SKM-1 (cell line): ENCODE results near the gene TSPAN9.

Experiments used
- DNase-seq: peaks from one replicate; lab custom pipeline; 2025; ENCODE audit not compliant: unreplicated experiment; lab: John Stamatoyannopoulos, UW

TSPAN9 gene

GRCh38 chr12:3326850-3327780 lies 249.9 kb downstream of the TSPAN9 start:
- DNase-seq = no peak

GRCh38 chr12:3328081-3328480 lies 250.9 kb downstream of the TSPAN9 start:
- no peak for DNase-seq

- DNase-seq = no peak
Observed at GRCh38 chr12:3328571-3328970, 251.4 kb downstream of the TSPAN9 start.

GRCh38 chr12:3329361-3329760 lies 252.2 kb downstream of the TSPAN9 start:
- no peak for DNase-seq

- no peak for DNase-seq
Observed at GRCh38 chr12:3330976-3331510, 253.9 kb downstream of the TSPAN9 start.

DNA sequence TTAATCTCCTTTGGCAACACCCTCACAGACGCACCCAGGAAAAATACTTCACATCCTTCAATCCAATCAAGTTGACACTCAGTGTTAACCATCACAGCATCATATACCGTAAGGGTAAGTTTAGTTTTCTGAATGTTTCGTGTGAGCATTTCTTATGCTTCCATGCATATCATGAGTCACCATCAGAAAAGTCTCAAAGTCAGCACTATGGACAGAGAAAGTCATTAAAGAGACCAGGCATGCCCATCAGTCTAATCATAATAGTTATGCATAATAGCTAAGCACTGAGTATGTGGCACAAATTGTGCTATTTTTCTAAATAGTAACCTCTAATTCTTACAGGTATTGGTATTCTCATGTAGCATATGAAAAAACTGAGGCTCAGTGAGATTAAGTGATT lies 255.0 kb downstream of the TSPAN9 start:
- no peak for DNase-seq

DNA sequence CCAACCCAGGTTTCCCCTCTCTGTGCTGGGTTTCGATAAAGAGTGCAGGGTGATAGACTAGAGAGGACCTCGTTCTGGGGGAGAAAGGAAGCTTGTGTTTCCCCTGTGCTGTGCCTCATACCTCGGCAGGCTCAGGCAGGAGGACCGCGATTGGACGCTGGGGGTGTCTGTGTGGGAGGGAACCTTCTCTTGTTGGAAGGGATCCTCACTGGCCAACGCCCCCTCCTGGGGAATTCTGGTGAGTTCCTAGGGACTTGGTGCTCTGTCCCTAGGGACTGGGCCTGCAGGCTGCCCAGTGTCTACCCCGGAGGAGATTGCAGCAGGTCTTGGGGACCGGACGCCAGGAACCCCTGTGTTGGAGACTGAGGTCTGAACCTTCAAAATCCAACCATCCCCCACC lies 256.4 kb downstream of the TSPAN9 start:
- no peak for DNase-seq

DNA sequence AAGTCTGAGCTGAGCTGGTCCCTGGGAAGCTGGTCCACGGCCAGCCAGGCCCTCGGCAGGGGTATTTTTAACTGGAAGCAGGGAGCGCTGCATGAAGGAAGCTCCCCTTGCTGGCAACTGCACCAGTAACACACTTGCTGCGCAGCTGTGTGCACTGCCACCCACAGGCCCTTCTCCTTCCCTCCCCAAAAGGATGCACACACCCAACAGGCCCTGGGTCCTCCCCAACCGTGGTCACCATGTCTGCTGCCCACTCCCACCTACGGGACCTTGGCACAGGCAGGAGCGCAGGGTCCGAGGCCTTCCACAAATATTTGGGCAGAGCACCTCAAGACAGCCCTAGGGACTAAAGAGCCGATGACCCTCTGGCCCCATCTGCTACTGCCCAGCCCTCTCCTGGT lies 256.8 kb downstream of the TSPAN9 start:
- DNase-seq = no peak

DNA sequence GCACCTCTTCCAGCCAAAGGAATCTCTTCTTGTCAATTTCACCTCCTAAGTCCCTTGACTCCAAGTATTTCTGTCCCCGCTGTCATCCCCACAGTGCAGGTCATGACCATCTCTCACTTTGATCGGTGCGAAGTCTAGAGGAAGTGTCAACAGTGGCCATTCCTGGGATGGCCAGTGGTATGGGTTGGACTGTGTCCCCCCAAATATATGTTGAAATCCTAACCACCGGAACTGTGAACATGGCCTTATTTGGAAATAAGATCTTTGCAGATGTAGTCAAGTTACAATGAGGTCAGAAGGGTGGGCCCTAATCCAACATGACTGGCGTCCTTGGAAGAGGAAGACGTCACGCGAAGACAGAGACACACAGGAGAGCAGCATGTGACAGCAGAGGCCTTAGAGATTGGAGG lies 257.9 kb downstream of the TSPAN9 start:
- no peak for DNase-seq
